DMS79 treated with DMSO at 0.1 percent for 48 hours (cell line): ENCODE measurements around the gene COG8.
"Not testable (repeated sequence)": the region's sequence is repeated elsewhere in the genome, so short reads cannot be mapped to it uniquely, and the experiment has no call there.

Experiments
- DNase-seq: peaks from one replicate; lab custom pipeline; 2025; lab: John Stamatoyannopoulos, UW

The COG8 gene, protein sequence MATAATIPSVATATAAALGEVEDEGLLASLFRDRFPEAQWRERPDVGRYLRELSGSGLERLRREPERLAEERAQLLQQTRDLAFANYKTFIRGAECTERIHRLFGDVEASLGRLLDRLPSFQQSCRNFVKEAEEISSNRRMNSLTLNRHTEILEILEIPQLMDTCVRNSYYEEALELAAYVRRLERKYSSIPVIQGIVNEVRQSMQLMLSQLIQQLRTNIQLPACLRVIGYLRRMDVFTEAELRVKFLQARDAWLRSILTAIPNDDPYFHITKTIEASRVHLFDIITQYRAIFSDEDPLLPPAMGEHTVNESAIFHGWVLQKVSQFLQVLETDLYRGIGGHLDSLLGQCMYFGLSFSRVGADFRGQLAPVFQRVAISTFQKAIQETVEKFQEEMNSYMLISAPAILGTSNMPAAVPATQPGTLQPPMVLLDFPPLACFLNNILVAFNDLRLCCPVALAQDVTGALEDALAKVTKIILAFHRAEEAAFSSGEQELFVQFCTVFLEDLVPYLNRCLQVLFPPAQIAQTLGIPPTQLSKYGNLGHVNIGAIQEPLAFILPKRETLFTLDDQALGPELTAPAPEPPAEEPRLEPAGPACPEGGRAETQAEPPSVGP

DNA sequence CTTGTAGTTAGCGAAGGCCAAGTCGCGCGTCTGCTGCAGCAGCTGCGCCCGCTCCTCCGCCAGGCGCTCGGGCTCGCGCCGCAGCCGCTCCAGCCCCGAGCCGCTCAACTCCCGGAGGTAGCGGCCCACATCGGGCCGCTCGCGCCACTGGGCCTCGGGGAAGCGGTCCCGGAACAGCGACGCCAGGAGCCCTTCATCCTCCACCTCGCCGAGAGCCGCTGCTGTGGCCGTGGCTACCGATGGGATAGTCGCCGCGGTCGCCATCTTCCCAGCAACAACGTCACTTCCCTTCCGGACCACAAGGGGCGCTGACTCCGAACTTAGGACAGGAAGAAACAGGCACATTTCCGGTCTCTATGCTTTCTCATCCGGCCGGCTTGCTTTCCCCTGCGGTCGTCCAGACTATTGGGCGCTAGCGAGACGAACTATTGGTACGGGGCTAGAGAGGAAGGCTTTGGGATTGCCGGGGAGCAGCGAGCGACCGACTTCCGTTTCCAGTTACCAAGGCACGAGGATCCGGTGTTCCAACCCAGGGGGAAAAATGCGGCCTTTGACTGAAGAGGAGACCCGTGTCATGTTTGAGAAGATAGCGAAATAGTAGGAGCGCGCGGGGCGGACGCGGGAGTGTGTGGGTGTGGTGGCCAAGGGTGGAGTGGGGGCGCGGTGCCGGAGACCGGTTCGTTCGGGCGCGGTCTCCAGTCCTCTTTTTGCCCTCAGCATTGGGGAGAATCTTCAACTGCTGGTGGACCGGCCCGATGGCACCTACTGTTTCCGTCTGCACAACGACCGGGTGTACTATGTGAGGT lies at the start of gene COG8, which contains the start of gene NIP7:
Gene COG8, minus strand, starts transcription at position 276 of the 806 bp plus-strand sequence. Its CDS starts 12 bp downstream, at position 264.
Gene NIP7, plus strand, starts transcription at position 484 of the 806 bp plus-strand sequence. Its CDS starts 58 bp downstream, at position 542.
- peak; percentile 91 for DNase-seq

DNA sequence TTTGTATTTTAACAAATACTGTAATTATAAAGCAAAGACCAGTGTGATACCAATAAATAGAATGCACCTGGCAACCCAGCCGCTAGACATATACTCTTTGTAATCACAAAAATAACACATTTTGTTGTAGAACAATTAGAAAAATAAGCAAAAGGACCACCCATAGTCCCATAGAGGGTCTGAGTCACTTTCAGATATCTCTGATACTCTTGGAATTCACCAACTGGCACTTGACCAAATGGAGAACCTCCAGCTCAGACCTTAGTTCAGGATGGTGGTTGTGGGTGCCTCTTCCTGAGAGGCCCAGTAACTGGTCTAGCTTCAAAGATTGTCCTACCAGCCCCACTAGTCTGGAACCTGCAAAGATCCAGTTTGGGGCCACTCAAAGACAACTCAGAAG lies 47.2 kb upstream of the COG8 start:
- DNase-seq = no peak

DNA sequence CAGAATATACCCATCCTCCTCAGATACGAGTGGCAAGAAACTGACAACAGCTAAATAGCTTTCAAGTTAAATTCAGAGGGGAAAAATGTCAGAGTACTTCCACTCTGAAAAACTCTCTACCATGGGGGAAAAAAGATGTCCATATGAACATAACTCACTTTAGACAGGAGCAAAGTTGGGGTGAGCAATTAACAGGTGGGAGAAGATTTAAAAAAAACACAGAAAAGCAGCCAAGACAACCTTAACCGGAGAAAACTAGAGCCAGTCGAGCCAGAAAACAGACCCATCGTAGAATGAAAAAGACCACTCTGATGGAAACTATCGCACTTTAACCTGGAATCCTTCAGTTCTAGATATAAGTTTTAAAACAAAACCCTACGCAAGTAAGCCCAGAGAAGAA lies 45.6 kb upstream of the COG8 start:
- DNase-seq = no peak

DNA sequence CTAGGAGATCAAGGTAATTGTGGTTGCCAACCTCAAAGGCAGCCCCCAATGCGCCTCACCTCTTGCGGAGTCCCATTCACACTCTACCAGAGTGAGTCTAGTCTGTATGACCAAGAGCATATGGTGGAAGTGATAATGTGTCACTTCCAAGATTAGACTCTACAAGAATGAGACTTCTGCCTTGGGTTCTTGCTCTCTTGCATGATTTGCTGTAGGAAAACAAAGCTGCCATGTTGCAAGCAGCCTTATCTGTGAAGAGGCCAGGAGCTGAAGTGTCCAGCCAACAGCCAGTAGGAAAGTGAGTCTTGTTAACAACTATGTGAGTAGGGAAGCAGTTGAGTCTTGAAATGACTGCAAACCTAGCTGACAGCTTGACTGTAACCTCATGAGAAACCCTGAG lies 43.1 kb upstream of the COG8 start:
- no peak for DNase-seq

DNA sequence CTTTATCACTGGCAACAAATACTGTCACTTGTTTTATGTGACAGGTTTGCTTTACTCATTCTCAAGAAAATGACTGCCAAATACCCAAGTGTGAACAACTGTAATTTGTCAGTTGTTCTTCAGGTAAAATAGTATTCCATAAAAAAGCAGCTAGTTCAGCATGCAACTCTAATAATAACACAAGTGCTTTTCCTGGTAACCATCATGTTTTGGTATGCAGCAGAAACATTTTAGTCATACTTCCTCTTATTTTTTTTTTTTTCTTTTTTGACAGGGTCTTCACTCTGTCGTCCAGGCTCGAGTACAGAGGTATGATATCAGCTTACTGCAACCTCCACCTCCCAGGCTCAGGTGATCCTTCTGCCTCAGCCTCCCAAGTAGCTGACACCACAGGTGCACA lies 41.9 kb upstream of the COG8 start:
- DNase-seq = no peak

DNA sequence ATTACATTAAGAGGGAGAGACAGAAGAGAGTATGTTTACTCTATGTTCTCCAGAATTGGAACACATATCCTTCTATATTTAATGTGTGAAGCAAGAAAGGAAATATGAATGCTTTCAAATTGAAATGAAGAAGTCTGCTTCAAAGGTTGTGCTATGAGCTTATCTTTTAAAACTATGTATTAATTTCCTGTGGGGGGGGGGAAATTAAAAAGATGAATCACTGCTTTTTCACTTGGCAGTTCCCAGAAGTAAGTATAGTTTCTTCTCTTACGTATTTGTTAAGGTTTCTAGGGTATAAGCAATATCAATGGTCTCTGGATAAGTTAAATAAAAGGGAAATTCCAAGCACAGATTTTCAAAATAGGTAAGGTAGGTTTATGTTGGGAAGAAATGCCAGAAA lies 39.4 kb upstream of the COG8 start:
- DNase-seq = no peak

DNA sequence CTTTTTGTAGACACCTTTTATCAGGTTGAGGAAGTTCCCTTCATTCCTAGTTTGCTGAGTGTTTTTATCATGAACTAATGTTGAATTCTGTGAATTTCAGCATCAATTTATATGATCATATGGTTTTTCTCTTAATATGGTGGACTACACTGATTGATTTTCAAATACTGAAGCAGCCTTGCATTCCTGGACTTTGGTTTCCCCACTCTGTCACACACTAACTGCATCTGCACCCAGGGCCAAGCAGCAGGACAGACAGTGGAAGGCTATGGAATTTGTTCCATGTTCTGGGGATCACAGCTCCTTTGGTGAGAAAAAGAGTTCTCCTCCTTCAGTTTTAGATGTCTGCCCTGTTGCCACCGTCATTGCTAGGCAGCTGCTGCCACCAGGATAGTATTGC lies 38.7 kb upstream of the COG8 start:
- no peak for DNase-seq

DNA sequence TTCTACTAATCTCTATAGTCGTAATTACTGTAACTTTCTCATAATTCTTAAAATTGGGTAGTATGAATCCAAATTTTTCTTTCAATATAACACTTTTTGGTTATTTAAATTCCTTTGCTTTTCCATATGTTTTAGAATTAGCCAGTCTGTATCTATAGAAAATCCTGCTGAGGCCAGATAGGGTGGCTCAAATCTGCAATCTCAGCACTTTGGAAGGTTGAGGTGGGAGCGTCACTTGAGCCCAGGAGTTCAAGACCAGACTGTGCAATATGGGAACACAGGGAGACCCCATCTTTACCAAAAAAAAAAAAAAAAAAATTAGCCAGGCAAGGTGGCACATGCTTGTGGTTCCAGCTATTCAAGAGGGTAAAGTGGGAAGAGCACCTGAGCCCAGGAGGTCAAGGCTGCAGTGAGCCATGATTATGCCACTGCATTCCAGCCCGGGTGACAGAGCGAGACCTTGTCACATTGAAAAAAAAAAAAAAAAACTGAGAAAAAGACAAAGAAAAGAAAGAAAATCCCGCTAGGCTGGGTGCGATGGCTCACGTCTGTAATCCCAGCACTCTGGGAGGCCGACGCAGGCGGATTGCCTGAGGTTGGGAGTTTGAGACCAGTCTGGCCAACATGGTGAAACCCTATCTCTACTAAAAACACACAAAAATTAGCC lies 37.2 kb upstream of the COG8 start:
- DNase-seq = no peak

DNA sequence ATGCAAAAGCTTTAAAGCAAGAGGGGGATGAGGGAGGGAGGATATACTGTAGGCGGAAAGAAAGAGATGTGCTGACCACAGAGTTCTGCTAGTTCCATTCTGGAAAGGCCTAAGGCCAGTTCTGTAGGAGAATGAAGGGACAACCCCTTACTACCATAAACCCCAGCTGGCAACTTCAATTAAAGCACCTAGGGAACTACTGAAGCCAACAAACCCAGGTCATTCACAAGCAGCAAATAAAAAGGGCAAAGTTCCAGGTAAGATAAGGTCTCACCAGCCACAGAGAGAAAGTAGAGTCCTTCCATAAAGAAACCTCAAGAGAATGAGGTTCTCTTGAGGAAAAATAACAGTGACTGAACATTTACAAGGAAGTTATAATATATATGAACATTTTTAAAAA lies 33.7 kb upstream of the COG8 start:
- no peak for DNase-seq

DNA sequence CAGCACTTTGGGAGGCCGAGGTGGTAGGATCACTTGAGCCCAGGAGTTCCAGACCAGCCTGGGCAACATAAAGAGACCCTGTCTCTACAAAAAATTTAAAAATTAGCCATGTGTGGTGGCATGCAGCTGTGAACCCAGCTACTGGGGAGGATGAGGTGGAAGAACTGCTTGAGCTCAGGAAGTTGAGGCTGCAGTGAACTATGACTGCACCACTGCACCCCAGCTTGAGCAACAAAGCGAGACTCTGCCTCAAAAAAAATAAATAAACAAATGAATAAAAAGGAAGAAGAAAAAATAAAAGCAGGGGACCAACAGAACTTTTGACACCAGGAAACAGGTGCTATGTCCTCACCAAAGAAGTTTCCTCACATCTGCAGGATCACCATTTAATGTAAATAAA lies 32.2 kb upstream of the COG8 start:
- DNase-seq = no peak

DNA sequence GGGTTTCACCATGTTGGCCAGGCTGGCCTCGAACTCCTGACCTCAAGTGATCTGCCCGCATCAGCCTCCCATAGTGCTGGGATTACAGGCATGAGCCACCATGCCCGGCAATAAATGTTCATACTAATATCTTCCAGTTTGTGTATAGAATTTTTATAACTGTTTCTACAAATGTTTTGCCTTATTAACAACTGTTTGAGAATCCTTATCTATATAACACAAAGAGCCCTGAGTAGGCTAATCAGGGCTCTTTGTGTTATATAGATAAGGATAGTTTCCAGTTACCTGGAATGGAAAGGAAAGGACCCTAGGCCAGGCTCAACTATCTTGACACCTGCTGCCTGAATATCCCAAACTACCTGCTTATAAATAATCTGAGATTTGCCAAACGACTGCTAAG lies 29.5 kb upstream of the COG8 start:
- DNase-seq = no peak

DNA sequence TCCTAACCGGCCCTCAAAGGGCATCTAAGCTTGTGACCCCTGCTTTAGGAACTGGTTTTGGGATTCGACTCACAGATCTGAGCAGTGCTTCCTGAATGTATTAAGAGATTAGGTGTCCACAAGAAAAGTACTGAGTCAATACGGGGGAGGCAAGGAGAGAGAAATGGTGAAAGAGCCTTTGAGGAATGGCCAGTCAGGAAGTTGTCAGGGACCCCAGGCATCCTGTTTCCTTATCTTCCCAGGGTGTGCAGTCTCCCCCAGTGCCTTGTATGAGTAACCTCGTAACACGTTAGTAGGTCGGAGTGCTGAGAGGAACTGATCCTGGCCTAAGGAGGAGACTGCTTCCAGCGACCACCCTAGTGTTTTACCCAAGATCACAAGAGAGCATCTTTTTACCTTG lies 28.6 kb upstream of the COG8 start:
- DNase-seq = no peak

DNA sequence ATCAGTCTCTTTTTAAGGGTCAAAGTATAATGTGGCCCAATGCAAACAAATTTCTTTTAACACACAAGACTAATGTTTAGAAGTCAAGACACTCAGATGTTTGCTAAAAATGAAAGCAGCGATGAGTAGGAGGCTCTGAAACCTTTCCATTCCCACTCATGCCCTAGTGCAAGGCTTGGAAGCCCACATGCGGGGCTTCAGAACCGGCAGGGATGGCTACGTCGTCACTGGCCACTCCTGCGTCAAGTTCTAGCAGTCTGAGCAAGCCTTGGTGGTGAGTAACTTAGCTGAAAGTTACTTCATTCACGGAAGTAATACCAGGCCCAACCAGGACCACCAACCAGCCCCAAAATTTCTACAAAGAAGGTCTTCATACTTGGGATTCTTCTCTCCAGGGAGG lies 27.1 kb upstream of the COG8 start:
- DNase-seq = no peak

DNA sequence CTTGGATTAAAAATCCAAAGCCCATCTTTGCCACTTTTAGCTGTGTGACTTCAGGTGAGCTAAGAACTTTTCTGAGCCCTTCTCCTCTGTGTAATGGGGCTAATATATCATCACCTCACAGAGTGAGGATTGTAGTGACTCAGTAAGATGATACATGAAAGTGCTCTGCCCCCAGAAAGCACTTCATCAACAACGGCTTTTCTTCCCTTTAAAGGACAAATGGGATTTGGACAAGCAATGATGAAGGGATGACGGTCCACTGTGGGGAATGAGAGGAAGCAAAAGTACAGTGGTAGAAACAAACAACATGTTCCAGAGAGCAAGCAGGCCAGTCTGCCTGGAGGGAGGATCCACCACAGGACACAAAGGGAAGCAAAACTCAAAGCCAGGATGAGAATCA lies 26.5 kb upstream of the COG8 start:
- no peak for DNase-seq

DNA sequence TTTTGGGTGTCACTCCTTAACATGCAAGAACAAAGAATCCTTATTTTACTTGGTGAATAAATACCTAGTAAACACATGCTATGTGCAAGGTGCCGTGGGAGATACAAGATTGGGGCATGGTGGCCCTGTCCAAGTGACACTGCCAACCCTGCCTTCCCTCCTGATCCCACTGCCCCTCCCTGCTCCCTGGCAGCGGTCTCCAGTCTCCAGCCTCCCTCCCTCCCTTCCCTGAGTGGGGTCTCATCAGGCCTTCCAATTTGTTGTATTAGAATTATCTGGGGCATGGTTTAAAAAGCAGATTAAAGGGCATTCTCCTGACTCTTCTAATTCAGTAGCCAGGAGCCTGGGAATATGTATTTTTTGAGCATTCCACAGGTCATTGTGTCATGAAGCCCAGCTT lies 24.7 kb upstream of the COG8 start:
- no peak for DNase-seq

DNA sequence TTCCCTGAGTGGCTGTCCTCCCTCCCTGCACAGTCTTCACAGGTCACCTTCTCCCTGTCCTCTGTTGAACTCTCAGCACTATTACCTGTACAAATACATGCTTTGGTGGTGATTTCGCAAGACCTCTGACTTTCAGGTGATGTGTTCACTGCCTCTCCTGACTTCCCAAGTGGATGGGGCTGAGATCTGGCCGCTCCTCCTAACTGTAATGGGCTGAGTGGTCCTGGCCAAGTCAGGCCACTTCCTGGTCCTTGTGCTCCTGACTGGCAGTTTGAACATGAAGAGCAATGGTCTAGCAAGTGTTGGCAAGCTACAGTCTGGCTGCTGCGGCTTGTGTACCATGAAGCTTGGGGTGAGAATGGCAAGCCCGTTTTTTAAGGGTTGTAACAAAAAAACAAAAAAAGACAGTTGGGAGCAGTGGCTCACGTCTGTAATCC lies 23.9 kb upstream of the COG8 start:
- DNase-seq = no peak

DNA sequence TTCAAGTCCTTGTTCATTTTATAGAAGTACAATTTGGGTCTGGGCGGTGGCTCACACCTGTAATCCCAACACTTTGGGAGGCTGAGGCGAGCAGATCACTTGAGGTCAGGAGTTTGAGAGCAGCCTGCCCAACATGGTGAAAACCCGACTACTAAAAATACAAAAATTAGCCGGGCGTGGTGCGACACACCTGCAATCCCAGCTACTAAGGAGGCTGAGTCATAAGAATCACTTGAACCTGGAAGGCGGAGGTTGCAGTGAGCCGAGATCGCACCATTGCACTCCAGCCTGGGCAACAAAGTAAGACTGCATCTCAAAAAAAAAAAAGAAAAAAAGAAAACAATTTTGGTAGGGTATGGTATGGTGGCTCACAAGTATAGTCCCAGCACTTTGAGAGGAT lies 20.7 kb upstream of the COG8 start:
- not testable (repeated sequence) for DNase-seq

DNA sequence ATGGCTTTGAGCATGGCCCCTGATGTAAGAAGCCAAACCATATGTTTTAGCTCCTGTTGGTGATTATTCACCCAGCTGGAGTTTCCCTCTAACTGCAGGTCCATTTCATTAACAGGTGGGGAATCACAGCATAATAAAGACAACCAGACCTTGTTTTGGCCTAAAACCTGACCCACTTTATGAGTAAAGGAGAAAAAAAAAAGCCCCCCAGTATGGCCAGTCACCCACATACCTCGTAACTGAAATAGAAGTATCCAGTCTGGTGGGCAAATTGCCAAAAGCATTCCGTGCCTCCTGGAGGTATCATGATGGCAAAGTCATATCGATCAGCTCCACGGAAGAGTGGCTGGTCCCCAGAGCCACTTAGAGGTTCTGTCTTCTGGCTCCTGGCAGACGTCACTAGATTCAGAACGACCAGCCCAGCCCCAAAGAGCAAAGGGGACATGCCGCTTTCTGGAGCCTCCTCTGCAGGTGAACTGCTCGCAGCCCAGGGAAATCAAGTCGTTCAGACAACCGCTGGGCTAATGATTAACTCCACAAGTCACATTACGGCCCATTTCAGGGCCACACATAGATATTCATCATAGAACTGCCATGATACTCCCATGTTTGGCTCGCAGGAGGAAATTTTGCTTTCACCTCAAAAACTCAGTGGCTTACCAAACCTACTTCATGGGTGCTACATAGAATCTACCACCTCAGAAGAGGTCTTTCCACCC lies 12.1 kb upstream of the COG8 start, which contains the start of gene TMED6:
Gene TMED6, minus strand, starts transcription at position 478 of the 719 bp plus-strand sequence. Its CDS starts 33 bp downstream, at position 445.
- DNase-seq = no peak

DNA sequence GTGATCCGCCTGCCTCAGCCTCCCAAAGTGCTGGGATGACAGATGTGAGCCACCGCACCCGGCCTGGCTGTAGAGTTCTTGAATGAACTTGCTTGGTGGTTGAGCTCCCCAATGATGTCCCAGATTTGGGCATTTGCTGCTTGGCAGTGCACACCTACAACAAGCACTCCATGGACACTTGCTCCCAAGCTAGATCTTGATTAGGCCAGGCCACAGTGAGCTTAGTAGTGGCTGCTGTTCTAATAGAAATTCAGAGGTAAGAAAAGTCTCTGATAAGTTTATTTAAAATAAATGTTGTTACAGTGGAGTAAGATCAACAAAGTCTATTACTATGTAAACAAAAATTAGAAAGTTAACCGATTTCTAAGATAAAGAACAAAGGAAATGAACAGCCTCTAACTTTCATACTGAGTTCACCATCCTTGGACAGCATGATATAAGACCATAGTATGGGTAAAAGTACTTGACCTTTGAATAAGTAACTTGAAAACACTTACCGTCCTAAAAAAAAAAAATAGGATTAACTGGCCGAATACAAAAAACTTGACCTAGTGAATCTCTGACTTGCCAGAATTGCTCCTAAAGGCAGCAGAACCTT lies 11.3 kb upstream of the COG8 start:
- no peak for DNase-seq

DNA sequence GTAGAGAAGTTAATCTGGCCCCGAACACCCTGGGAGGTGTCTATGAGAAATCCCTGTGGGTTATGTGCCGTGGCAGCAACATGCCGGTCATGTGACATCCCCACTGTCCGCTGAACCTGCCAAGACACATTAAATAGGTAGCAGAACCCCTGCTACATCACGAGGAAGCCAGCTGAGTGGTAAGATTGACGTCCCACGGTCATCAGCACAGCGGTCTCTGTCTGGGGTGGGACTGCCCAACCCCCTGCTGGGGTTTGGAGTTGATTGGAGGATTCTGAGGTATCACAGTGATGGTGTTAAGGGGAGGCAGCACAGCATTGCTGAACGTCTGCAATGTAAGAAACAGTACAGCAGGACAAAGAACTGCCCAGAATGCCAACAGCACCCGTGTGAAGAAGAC lies 10.2 kb upstream of the COG8 start:
- DNase-seq = no peak

DNA sequence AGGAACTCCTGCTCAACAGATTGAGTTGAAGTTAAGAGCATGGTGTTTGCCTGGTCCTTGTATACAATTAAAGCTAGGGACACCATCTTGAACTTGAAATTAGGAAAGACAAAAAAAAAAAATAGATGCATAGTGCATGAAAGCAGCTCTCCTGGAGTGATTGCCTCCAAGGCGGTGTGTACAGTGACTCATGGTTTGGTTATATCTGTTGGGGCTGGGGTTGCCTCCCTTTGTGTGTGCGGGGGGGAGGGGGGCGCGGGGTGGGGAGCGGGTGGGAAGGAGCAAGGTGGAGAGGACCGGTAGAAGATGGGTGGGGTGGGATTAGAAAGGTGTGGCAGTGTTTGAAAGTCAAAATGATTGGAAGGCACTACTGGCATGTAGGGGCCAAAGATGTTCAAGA lies 8.9 kb upstream of the COG8 start:
- DNase-seq = no peak
